Liver (tissue), 9 donors: ENCODE measurements around the gene GALNT17. TPM values are rescaled to one million over a fixed set of nuclear protein-coding genes. Genes with fewer than 3 reads are reported as not detected.

Source experiments
- DNase-seq: peaks from one replicate; pipeline ENCODE4 v3.0.0-alpha.2; 2017; ENCODE audit warnings: low spot score
- H3K27ac ChIP-seq, 2 donors: one replicate each; pipeline ENCODE4 v1.7.0; 2013; ENCODE audit warnings: inconsistent platforms in 2 of 2, low read length in 2 of 2, control low read depth in 1 of 2, low read depth in 1 of 2, mild to moderate bottlenecking in 1 of 2
- H3K27me3 ChIP-seq, 4 donors: one replicate each; pipeline versions ENCODE4 v1.6.1 to v1.7.0; 2013; ENCODE audit warnings: low read length in 3 of 4, inconsistent platforms in 1 of 4, mild to moderate bottlenecking in 1 of 4, moderate library complexity in 1 of 4; ENCODE audit not compliant: control insufficient read depth in 4 of 4, insufficient read depth in 4 of 4
- H3K36me3 ChIP-seq, 4 donors: one replicate each; pipeline versions ENCODE4 v1.6.1 to v1.7.0; 2013; ENCODE audit warnings: low read length in 3 of 4, mild to moderate bottlenecking in 3 of 4, low read depth in 1 of 4, moderate library complexity in 1 of 4; ENCODE audit not compliant: control insufficient read depth in 4 of 4, insufficient read depth in 3 of 4
- H3K4me1 ChIP-seq, 4 donors: one replicate each; pipeline versions ENCODE4 v1.6.1 to v1.7.0; 2013; ENCODE audit warnings: low read length in 3 of 4, mild to moderate bottlenecking in 3 of 4, moderate library complexity in 1 of 4; ENCODE audit not compliant: control insufficient read depth in 4 of 4, insufficient read depth in 4 of 4
- H3K4me3 ChIP-seq, 3 donors: one replicate each; pipeline versions ENCODE4 v1.6.1 to v1.7.0; 2013; ENCODE audit warnings: low read length in 3 of 3, control low read depth in 1 of 3, low read depth in 1 of 3, mild to moderate bottlenecking in 1 of 3
- H3K9ac ChIP-seq, 2 donors: one replicate each; pipeline ENCODE4 v1.7.0; 2013; ENCODE audit warnings: low read length in 2 of 2, mild to moderate bottlenecking in 2 of 2, moderate library complexity in 2 of 2, control low read depth in 1 of 2, low read depth in 1 of 2
- H3K9me3 ChIP-seq, 4 donors: one replicate each; pipeline versions ENCODE4 v1.6.1 to v1.7.0; 2013; ENCODE audit warnings: low read length in 3 of 4; ENCODE audit not compliant: control insufficient read depth in 4 of 4
- ATF3 ChIP-seq: IDR thresholded peaks from 2 replicates; pipeline ENCODE4 v1.6.1; 2016; ENCODE audit warnings: antibody characterized with exemption
- CTCF ChIP-seq: fragments of 150-350 bp; IDR thresholded peaks from 2 replicates; pipeline ENCODE4 v1.5.1; 2017; ENCODE audit warnings: improper control_type of control experiment, low read depth, low read length; ENCODE audit not compliant: missing input control
- EGR1 ChIP-seq, 2 donors: IDR thresholded peaks; 2 replicates each; pipeline ENCODE4 v1.6.1; 2016 to 2018; ENCODE audit warnings: antibody characterized with exemption in 2 of 2, low read depth in 2 of 2
- FOXA1 ChIP-seq: IDR thresholded peaks from 2 replicates; pipeline ENCODE4 v1.6.1; 2016; ENCODE audit warnings: antibody characterized with exemption
- FOXA2 ChIP-seq: IDR thresholded peaks from 2 replicates; pipeline ENCODE4 v1.6.1; 2016; ENCODE audit warnings: antibody characterized with exemption
- HNF4A ChIP-seq, 2 donors: conservative IDR thresholded peaks; 2 replicates each; pipeline ENCODE4 v1.6.1; 2016; ENCODE audit warnings: antibody characterized with exemption in 2 of 2, mild to moderate bottlenecking in 2 of 2
- HNF4G ChIP-seq: IDR thresholded peaks from 2 replicates; pipeline ENCODE4 v1.6.1; 2016; ENCODE audit warnings: antibody characterized with exemption
- MAX ChIP-seq: IDR thresholded peaks from 2 replicates; pipeline ENCODE4 v1.6.1; 2016; ENCODE audit warnings: antibody characterized with exemption
- NR2F2 ChIP-seq: IDR thresholded peaks from 2 replicates; pipeline ENCODE4 v1.6.1; 2016; ENCODE audit warnings: antibody characterized with exemption
- RAD21 ChIP-seq, 2 donors: IDR thresholded peaks; 2 replicates each; pipeline ENCODE4 v1.6.1; 2016; ENCODE audit warnings: antibody characterized with exemption in 2 of 2, mild to moderate bottlenecking in 2 of 2
- REST ChIP-seq: IDR thresholded peaks from 2 replicates; pipeline ENCODE4 v1.6.1; 2016; ENCODE audit warnings: antibody characterized with exemption, mild to moderate bottlenecking
- RXRA ChIP-seq, 2 donors: IDR thresholded peaks; 2 replicates each; pipeline ENCODE4 v1.6.1; 2017 to 2018; ENCODE audit warnings: antibody characterized with exemption in 2 of 2, mild to moderate bottlenecking in 1 of 2
- SP1 ChIP-seq: IDR thresholded peaks from 2 replicates; pipeline ENCODE4 v1.6.1; 2018; ENCODE audit warnings: antibody characterized with exemption, mild to moderate bottlenecking
- TAF1 ChIP-seq: conservative IDR thresholded peaks from 2 replicates; pipeline ENCODE4 v1.6.1; 2016; ENCODE audit warnings: antibody characterized with exemption, mild to moderate bottlenecking
- ZBTB33 ChIP-seq: IDR thresholded peaks from 2 replicates; pipeline ENCODE4 v1.6.1; 2016; ENCODE audit warnings: antibody characterized with exemption
- WGBS: extraction: QIAGEN DNeasy Blood & Tissue Kit; methylation state at CpG from one replicate; pipeline ENCODE4 v1.1.7; 2013; 5-methylcytosine and 5-hydroxymethylcytosine counted together
- polyA plus RNA-seq, 2 donors: library from polyadenylated mRNA; stranded (reverse) in 1 of 2; unstranded in 1 of 2; fragments of 200-250 nt in 1 of 2; fragments of >200 nt in 1 of 2; fragmentation: Nextera tagmentation in 1 of 2; extraction: Ambion mirVana in 1 of 2; gene quantifications; one replicate each; pipeline versions ENCODE4 v1.2.1 to v1.2.3, GENCODE V29; 2013 to 2015
- total RNA-seq, 2 donors: library from RNA; depleted of rRNA; stranded (reverse); fragments of >200 nt; gene quantifications; one replicate each; pipeline ENCODE4 v1.2.3, GENCODE V29; 2014
- donor health status: healthy.
- donor health status: healthy.
- donor health status: healthy.
- donor health status: healthy.
- donor health status: healthy.

GALNT17 gene
- total and polyA plus RNA-seq, 4 donors: 0.10 to 0.42 (median 0.37) TPM; not detected in 1

- peaks cover 0 to 3% (median 0%) of the 10 kb centered on the region in 4 donors for H3K27me3 ChIP-seq
- H3K36me3 ChIP-seq: no peaks in the 10 kb centered on the region
- no peak overlapping the region for H3K27ac ChIP-seq
- no peak overlapping the region for H3K9ac ChIP-seq
- no peak overlapping the region for H3K4me3 ChIP-seq
- no peaks in the 10 kb centered on the region for H3K9me3 ChIP-seq
- no peaks in the 10 kb centered on the region for H3K4me1 ChIP-seq
- no peak for TF ChIP-seq HNF4A (conservative IDR thresholded peaks at IDR 0.05)
- no peak for TF ChIP-seq SP1
- no peak for TF ChIP-seq REST
- no peak for TF ChIP-seq FOXA1
- DNase-seq: no peak
- 81% methylated on average over 5 of the region's 5 CpGs for WGBS
These were observed 550.2 kb downstream of the GALNT17 start for GRCh38 chr7:71682181-71682580.

- H3K9me3 ChIP-seq: no peaks in the 10 kb centered on the region
- no peaks in the 10 kb centered on the region for H3K4me1 ChIP-seq
- DNase-seq: no peak
- no peak overlapping the region for H3K4me3 ChIP-seq
- peaks cover 0 to 3% (median 0%) of the 10 kb centered on the region in 4 donors for H3K27me3 ChIP-seq
- H3K27ac ChIP-seq: peak overlapping the region; percentile 64 to 67
- H3K36me3 ChIP-seq: no peaks in the 10 kb centered on the region
- WGBS: 54% methylated on average over 21 of the region's 21 CpGs
- TF ChIP-seq SP1 (peak; percentile 52), FOXA2 (no peak)
- no peak overlapping the region for H3K9ac ChIP-seq
These were observed 551.2 kb downstream of the GALNT17 start for GRCh38 chr7:71682841-71683781.

GRCh38 chr7:71687286-71687685 is 555.3 kb downstream of the GALNT17 start:
- DNase-seq: no peak
- TF ChIP-seq ATF3 (no peak), CTCF (no peak), RAD21 (IDR thresholded peaks at IDR 0.05) (no peak), HNF4G (no peak), MAX (no peak), FOXA1 (no peak), TAF1 (no peak), ZBTB33 (no peak), EGR1 (IDR thresholded peaks at IDR 0.05; ENCODE audit: low read depth in 2 of 2) (no peak), NR2F2 (no peak), REST (no peak), RXRA (IDR thresholded peaks at IDR 0.05) (no peak)
- Histone ChIP-seq H3K4me3 (no peak overlapping the region), H3K9me3 (no peaks in the 10 kb centered on the region), H3K27ac (no peak overlapping the region), H3K9ac (no peak overlapping the region), H3K27me3 (peaks cover 0 to 3% (median 0%) of the 10 kb centered on the region in 4 donors), H3K4me1 (no peaks in the 10 kb centered on the region), H3K36me3 (no peaks in the 10 kb centered on the region)
- 85% methylated on average over 12 of the region's 12 CpGs for WGBS
